GM19193 (cell line): ENCODE data around the gene HVCN1.

Source experiments
- POLR2A ChIP-seq: IDR thresholded peaks from 4 replicates; pipeline ENCODE4 v1.6.1; 2011; ENCODE audit not compliant: insufficient read depth, insufficient read length; ENCODE audit errors: extremely low read depth

HVCN1 gene

GRCh38 chr12:110684312-110684836, 4.5 kb downstream of the HVCN1 start:
- no peak for TF ChIP-seq POLR2A

GRCh38 chr12:110683888-110684287, 5.0 kb downstream of the HVCN1 start:
- TF ChIP-seq POLR2A: no peak

- TF ChIP-seq POLR2A: no peak
These were observed 8.9 kb downstream of the HVCN1 start for GRCh38 chr12:110680032-110680431.

- TF ChIP-seq POLR2A: no peak
These were observed 9.7 kb downstream of the HVCN1 start for GRCh38 chr12:110679201-110679600.

GRCh38 chr12:110677982-110678381, 10.9 kb downstream of the HVCN1 start:
- no peak for TF ChIP-seq POLR2A

GRCh38 chr12:110677206-110677911, 11.6 kb downstream of the HVCN1 start:
- TF ChIP-seq POLR2A: peak; percentile 56

GRCh38 chr12:110676171-110676570, 12.7 kb downstream of the HVCN1 start:
- TF ChIP-seq POLR2A: no peak

GRCh38 chr12:110670161-110670701, 18.7 kb downstream of the HVCN1 start:
- TF ChIP-seq POLR2A: peak; percentile 24

- TF ChIP-seq POLR2A: peak; percentile 49
These were observed 19.8 kb downstream of the HVCN1 start for GRCh38 chr12:110669193-110669502.

- TF ChIP-seq POLR2A: peak; percentile 50
These were observed 20.3 kb downstream of the HVCN1 start for GRCh38 chr12:110668480-110669192.

GRCh38 chr12:110667671-110668070, 21.2 kb downstream of the HVCN1 start:
- peak; percentile 20 for TF ChIP-seq POLR2A

GRCh38 chr12:110666892-110667291, 22.0 kb downstream of the HVCN1 start:
- no peak for TF ChIP-seq POLR2A

- peak; percentile 76 for TF ChIP-seq POLR2A
These were observed 27.5 kb downstream of the HVCN1 start for GRCh38 chr12:110661337-110661972.

- no peak for TF ChIP-seq POLR2A
These were observed 30.0 kb downstream of the HVCN1 start for GRCh38 chr12:110658878-110659277.

- TF ChIP-seq POLR2A: no peak
These were observed 30.7 kb downstream of the HVCN1 start for GRCh38 chr12:110658242-110658641.
